HEK293T (cell line): ENCODE results near the gene CEP350.
A peak's percentile ranks its signal among the peaks of the same experiment; 100 is the strongest.

Experiments
- CTCF ChIA-PET: fragments of 350-600 bp; formaldehyde crosslinking; extraction: SDS; loops from one replicate; lab custom pipeline; 2021; ENCODE audit warnings: antibody characterized with exemption, inconsistent platforms; lab: Yijun Ruan, JAX
- POLR2A ChIA-PET: fragments of 350-600 bp; formaldehyde crosslinking; extraction: SDS; loops from one replicate; lab custom pipeline; 2020; ENCODE audit warnings: antibody characterized with exemption, inconsistent platforms; lab: Yijun Ruan, JAX
- DNase-seq: peaks from one replicate; pipeline ENCODE4 v3.0.0; 2012; ENCODE audit warnings: mixed read lengths; ENCODE audit errors: extremely low spot score
- ARNT ChIP-seq: fragments of 450-650 bp; IDR thresholded peaks from 2 replicates; pipeline ENCODE4 v1.6.1; 2017; ENCODE audit warnings: mild to moderate bottlenecking
- BHLHE40 ChIP-seq: fragments of 450-650 bp; IDR thresholded peaks from 2 replicates; pipeline ENCODE4 v1.6.1; 2016; ENCODE audit warnings: mild to moderate bottlenecking, moderate library complexity, borderline replicate concordance
- CTBP1 ChIP-seq: fragments of 450-650 bp; IDR thresholded peaks from 2 replicates; pipeline ENCODE4 v1.6.1; 2016; ENCODE audit warnings: borderline replicate concordance
- ELF4 ChIP-seq: fragments of 450-650 bp; IDR thresholded peaks from 2 replicates; pipeline ENCODE4 v1.6.1; 2017; ENCODE audit warnings: antibody characterized with exemption
- FOXA1 ChIP-seq: fragments of 450-650 bp; IDR thresholded peaks from 2 replicates; pipeline ENCODE4 v1.6.1; 2016; ENCODE audit warnings: mild to moderate bottlenecking
- FOXK2 ChIP-seq: fragments of 450-650 bp; IDR thresholded peaks from 2 replicates; pipeline ENCODE4 v1.6.1; 2016; ENCODE audit warnings: mild to moderate bottlenecking
- FOXM1 ChIP-seq: fragments of 450-650 bp; IDR thresholded peaks from 2 replicates; pipeline ENCODE4 v1.6.1; 2017; ENCODE audit warnings: mild to moderate bottlenecking, borderline replicate concordance
- HDGF ChIP-seq: fragments of 450-650 bp; IDR thresholded peaks from 2 replicates; pipeline ENCODE4 v1.6.1; 2017; ENCODE audit warnings: antibody characterized with exemption, borderline replicate concordance
- L3MBTL2 ChIP-seq: fragments of 450-650 bp; conservative IDR thresholded peaks from 2 replicates; pipeline ENCODE4 v1.6.1; 2016; ENCODE audit warnings: mild to moderate bottlenecking
- LEF1 ChIP-seq: fragments of 450-650 bp; IDR thresholded peaks from 2 replicates; pipeline ENCODE4 v1.6.1; 2017; ENCODE audit warnings: mild to moderate bottlenecking, borderline replicate concordance
- NFRKB ChIP-seq: fragments of 450-650 bp; IDR thresholded peaks from 2 replicates; pipeline ENCODE4 v1.6.1; 2016; ENCODE audit warnings: mild to moderate bottlenecking, moderate library complexity
- SP1 ChIP-seq: fragments of 450-650 bp; IDR thresholded peaks from 2 replicates; pipeline ENCODE4 v1.6.1; 2017
- SUZ12 ChIP-seq: fragments of 450-650 bp; IDR thresholded peaks from 2 replicates; pipeline ENCODE4 v1.6.1; 2016; ENCODE audit warnings: mild to moderate bottlenecking
- TARDBP ChIP-seq: fragments of 450-650 bp; IDR thresholded peaks from 2 replicates; pipeline ENCODE4 v1.6.1; 2016
- ZNF384 ChIP-seq: fragments of 450-650 bp; IDR thresholded peaks from 2 replicates; pipeline ENCODE4 v1.6.1; 2016
- TF ChIP-seq, protein P1 (sequence below): fragments of 450-650 bp; IDR thresholded peaks from 2 replicates; pipeline ENCODE4 v1.6.1; 2016

The CEP350 gene

DNA sequence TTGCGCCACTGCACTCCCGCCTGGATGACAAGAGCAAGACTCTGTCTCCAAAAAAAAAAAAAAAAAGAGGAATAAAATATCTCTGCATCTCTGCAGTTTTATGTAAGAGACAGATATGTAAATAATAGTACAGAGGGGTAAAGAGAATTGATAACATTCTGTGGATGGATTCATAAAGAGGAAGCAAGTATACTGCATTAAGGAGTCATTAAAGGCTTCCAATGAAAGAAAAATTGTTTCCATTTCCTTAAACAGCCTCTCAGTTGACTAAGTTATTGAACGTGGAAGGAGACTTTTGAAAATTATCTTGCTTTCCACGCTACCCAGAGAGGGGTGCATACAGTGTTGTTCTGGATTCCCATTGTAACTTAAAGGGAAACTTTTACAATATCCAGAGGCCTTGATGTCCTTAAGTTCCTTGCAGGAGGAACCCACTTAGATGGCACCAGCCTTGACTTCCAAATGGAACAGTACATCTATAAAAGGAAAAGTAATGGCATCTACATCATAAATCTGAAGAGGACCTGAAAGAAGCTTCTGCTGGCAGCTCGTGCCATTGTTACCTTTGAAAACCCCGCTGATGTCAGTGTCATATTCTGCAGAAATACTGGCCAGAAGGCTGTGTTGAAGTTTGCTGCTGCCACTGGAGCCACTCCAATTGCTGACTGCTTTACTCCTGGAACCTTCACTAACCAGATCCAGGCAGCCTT lies 13.8 kb downstream of the CEP350 start:
- DNase-seq = no peak
- CTCF ChIA-PET = interaction anchor here (0.8 kb wide), 1 partner anchor 154 kb away, joined by 3 read pairs; no protein-coding TSS in a partner anchor
- no peak for TF ChIP-seq HDGF
- no peak for TF ChIP-seq ARNT
- no peak for TF ChIP-seq FOXA1
- no peak for TF ChIP-seq FOXM1
- TF ChIP-seq TARDBP = no peak
- no peak for TF ChIP-seq L3MBTL2
- no peak for TF ChIP-seq SP1
- no peak for TF ChIP-seq NFRKB
- TF ChIP-seq, protein P1, sequence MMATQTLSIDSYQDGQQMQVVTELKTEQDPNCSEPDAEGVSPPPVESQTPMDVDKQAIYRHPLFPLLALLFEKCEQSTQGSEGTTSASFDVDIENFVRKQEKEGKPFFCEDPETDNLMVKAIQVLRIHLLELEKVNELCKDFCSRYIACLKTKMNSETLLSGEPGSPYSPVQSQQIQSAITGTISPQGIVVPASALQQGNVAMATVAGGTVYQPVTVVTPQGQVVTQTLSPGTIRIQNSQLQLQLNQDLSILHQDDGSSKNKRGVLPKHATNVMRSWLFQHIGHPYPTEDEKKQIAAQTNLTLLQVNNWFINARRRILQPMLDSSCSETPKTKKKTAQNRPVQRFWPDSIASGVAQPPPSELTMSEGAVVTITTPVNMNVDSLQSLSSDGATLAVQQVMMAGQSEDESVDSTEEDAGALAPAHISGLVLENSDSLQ = no peak
- no peak for TF ChIP-seq LEF1
- no peak for TF ChIP-seq BHLHE40
- POLR2A ChIA-PET = no interaction called here

DNA sequence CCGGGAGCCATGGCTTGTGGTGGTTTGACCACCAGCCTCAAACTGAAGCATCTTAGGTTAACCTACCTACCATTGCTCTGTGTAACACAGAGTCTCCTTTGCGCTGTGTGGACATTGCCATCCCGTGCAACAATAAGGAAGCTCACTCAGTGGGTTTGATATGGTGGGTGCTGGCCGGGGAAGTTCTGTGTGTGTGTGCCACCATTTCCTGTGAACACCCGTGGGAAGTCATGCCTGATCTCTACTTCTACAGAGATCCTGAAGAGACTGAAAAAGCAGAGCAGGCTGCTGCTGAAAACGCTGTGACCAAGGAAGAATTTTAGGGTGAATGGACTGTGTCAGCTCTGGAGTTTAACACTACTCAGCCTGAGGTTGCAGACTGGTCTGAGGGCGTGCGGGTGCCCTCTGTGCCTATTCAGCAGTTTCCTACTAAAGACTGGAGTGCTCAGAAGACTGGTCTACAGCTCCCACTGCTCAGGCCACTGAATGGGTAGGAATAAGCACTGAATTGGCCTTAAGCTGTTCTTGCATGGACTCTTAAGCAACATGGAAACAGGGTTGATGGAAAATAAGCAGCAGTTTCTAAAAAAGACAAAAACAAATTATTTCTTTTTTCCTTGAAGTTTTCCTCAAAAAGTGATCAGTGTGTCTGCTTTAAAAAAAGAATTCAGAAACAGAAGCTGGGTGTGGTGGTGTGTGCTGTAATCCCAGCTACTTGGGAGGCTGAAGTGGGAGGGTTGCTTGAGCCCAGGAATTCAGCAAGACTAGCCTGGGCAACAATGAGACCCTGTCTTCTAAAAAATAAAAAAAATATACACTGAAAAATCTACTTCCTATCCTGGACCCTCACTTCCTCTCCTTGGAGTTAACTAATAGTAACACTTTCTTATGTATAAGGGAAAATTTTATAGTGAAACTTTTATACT lies 14.6 kb downstream of the CEP350 start:
- POLR2A ChIA-PET = interaction anchor here (1.2 kb wide), 1 partner anchor 15 kb away, joined by 4 read pairs; no protein-coding TSS in a partner anchor

DNA sequence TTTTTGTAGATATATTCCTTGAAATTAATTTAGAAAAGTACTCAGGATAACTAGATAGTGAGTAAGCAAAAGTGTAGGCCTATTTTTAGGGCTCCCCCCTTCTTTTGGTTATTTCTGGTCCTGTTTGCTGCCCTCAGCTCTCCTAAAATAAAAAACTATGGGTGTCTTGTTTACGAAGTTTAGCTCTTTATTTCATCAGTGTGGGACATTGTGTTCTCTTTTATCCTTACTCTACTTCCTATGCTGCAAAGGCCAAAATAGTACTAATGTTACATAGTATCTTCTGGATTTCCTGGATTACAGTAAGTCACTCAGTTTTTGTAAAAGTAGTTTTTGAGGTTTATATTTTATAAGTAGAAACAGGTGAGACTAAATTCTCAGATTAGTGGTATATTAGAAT lies 15.4 kb downstream of the CEP350 start:
- CTCF ChIA-PET = no interaction called here
- TF ChIP-seq ZNF384 (no peak), FOXK2 (no peak), ELF4 (no peak), HDGF (no peak), BHLHE40 (no peak)
- POLR2A ChIA-PET = interaction anchor here (1.2 kb wide), 1 partner anchor 16 kb away, joined by 4 read pairs; no protein-coding TSS in a partner anchor
- no peak for DNase-seq

More for the DNA sequence above, 14.6 kb downstream of the CEP350 start:
- no peak for DNase-seq
- TF ChIP-seq FOXM1 = no peak
- no peak for TF ChIP-seq CTBP1
- CTCF ChIA-PET = interaction anchor here (0.8 kb wide), 1 partner anchor 155 kb away, joined by 3 read pairs; no protein-coding TSS in a partner anchor

DNA sequence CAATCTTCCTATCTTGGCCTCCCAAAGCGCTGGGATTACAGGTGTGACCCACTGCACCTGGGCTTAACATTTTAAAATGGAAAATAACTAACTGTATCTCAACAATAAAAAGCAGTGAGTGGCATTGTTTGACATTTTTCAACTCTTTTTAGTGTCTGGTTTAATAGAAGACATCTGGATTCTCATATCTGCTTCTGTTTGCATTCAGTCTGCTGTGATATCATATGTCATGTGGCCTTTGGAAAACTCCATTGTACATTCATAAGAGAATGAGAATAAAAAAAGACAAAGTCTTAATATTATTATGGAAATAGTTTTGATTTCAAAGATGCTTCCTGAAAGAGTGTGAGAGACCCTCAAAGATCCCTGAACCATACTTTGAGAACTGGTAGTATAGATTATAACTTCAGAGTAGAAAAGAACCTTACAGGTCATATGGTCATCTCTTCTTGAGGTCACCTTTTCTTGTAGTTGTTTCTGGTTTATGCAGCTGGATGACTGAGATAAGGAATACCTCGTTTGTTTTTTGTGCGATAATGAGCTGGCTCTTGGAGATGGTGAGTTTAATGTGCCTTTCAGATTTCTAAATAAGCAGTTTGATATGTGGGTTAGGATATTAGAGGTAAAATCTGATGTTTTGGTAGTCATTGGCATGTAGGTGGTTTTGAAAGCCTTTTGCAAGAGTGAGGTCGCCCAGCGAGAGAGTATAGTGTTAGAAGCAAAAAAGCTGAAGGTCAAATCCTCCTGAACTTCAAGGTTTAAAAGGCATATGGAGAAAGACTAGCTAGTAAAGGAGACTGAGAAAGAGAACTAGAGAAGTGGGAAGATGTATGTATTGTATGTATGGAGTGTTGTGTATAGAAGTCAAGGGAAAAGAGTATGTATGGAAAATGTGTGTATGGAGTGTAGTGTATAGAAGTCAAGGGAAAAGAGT lies 17.2 kb downstream of the CEP350 start:
- no peak for TF ChIP-seq SUZ12
- no peak for TF ChIP-seq HDGF
- TF ChIP-seq LEF1 = no peak
- TF ChIP-seq FOXK2 = no peak
- no peak for TF ChIP-seq CTBP1
- TF ChIP-seq, protein P1 = no peak
- TF ChIP-seq ZNF384 = no peak
- no peak for TF ChIP-seq NFRKB
- no peak for TF ChIP-seq ARNT
- TF ChIP-seq BHLHE40 = no peak
- TF ChIP-seq ELF4 = no peak
- TF ChIP-seq FOXM1 = no peak
- no peak for TF ChIP-seq SP1
- no peak for TF ChIP-seq TARDBP
- TF ChIP-seq FOXA1 = no peak
- no peak for TF ChIP-seq L3MBTL2
- no peak for DNase-seq
- ChIA-PET CTCF (interaction anchor here (0.5 kb wide), 1 partner anchor 52 kb away, joined by 3 read pairs; no protein-coding TSS in a partner anchor), POLR2A (no interaction called here)

DNA sequence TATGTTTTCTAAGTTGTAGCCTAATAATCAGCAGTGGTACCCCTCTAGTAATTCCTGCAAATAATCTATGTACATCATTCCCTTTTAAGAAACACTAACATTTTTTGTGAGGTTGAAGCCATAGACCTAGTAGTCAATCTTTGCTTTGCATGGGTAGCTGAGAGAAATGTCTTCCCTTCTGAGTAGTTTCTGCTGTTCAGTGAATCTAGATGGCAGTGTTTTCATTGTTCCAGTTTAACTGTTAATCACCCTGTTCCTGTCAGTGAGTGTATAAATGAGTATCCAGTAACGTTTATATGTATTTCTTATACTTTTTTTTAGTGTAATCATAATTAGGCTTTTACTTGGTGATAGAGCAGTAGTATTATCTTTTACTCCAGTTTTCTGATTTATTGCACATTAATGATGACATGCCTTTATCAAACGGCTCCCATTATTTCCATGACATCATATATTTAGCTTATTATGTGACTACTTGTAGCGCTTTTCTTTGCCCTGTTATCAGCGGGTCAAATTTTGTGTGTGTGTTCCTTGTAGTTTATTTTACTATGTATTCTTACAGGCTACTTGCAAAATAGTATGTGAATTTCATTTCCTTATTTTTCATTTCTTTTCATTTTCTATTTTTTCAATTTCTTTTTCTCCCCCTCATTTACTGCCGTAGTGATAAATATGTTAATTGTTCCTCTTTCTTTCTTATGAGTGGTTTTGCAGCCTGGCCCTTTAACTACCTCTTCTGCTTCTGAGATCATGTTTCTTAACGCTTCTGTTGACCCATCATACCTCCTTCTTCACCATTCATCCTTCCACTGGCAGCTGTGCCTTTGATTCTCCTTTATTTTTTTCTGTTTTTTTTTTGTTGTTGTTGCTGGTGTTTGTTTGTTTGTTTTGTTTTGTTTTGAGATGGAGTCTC lies 18.8 kb downstream of the CEP350 start:
- TF ChIP-seq BHLHE40 = no peak
- no peak for TF ChIP-seq FOXK2
- no peak for TF ChIP-seq SUZ12
- TF ChIP-seq ARNT = no peak
- TF ChIP-seq SP1 = no peak
- no peak for TF ChIP-seq FOXA1
- no peak for TF ChIP-seq FOXM1
- TF ChIP-seq CTBP1 = peak; percentile 29; the same call in 1 of the 2 replicates
- no peak for TF ChIP-seq TARDBP
- no peak for TF ChIP-seq NFRKB
- no peak for TF ChIP-seq LEF1
- TF ChIP-seq HDGF = no peak
- TF ChIP-seq, protein P1 = peak; percentile 91
- no peak for TF ChIP-seq L3MBTL2
- POLR2A ChIA-PET = no interaction called here
- CTCF ChIA-PET = no interaction called here
- peak; percentile 19 for DNase-seq
